ENCODE results near the gene CLEC11A. TPM values are rescaled to one million over a fixed set of nuclear protein-coding genes. Genes with fewer than 3 reads are reported as not detected.
A peak's percentile ranks its signal among the peaks of the same experiment; 100 is the strongest.

The CLEC11A gene
- total and polyA plus RNA-seq, 4 donors: 2.4 to 11.0 (median 5.5) TPM

- no peak for TF ChIP-seq YY1 (IDR thresholded peaks at IDR 0.05)
- TF ChIP-seq EGR1 (IDR thresholded peaks at IDR 0.05; ENCODE audit: low read depth in 2 of 2): no peak
These were observed 28.4 kb upstream of the CLEC11A start (continued) for GRCh38 chr19:50694815-50695145.

GRCh38 chr19:50695251-50696093, 27.7 kb upstream of the CLEC11A start:
- Histone ChIP-seq H3K4me3 (ENCODE audit: low read depth in 1 of 3, low read length in 3 of 3) (no peak overlapping the region), H3K36me3 (ENCODE audit: control insufficient read depth in 4 of 4, insufficient read depth in 3 of 4, low read depth in 1 of 4, low read length in 3 of 4) (no peaks in the 10 kb centered on the region), H3K9me3 (ENCODE audit: control insufficient read depth in 4 of 4, low read length in 3 of 4) (no peaks in the 10 kb centered on the region), H3K27ac (ENCODE audit: low read depth in 1 of 2, low read length in 2 of 2) (no peak overlapping the region), H3K27me3 (ENCODE audit: control insufficient read depth in 4 of 4, insufficient read depth in 4 of 4, low read length in 3 of 4) (peaks cover 0 to 11% (median 1%) of the 10 kb centered on the region in 4 donors), H3K9ac (ENCODE audit: low read depth in 1 of 2, low read length in 2 of 2) (no peak overlapping the region), H3K4me1 (ENCODE audit: control insufficient read depth in 4 of 4, insufficient read depth in 4 of 4, low read length in 3 of 4) (no peaks in the 10 kb centered on the region)
- no peak for DNase-seq (ENCODE audit: low spot score)
- TF ChIP-seq REST (IDR thresholded peaks at IDR 0.05) (peak; percentile 94), MAX (IDR thresholded peaks at IDR 0.05) (no peak)
- WGBS: 6% methylated on average over 80 of the region's 81 CpGs

- DNase-seq (ENCODE audit: low spot score): no peak
- no peaks in the 10 kb centered on the region for H3K4me1 ChIP-seq (ENCODE audit: control insufficient read depth in 4 of 4, insufficient read depth in 4 of 4, low read length in 3 of 4)
- H3K27me3 ChIP-seq (ENCODE audit: control insufficient read depth in 4 of 4, insufficient read depth in 4 of 4, low read length in 3 of 4): peaks cover 0 to 11% (median 1%) of the 10 kb centered on the region in 4 donors
- 55% methylated on average over 15 of the region's 15 CpGs for WGBS
- H3K27ac ChIP-seq (ENCODE audit: low read depth in 1 of 2, low read length in 2 of 2): no peak overlapping the region
- no peak overlapping the region for H3K4me3 ChIP-seq (ENCODE audit: low read depth in 1 of 3, low read length in 3 of 3)
- H3K9ac ChIP-seq (ENCODE audit: low read depth in 1 of 2, low read length in 2 of 2): no peak overlapping the region
- H3K36me3 ChIP-seq (ENCODE audit: control insufficient read depth in 4 of 4, insufficient read depth in 3 of 4, low read depth in 1 of 4, low read length in 3 of 4): no peaks in the 10 kb centered on the region
- TF ChIP-seq ATF3 (IDR thresholded peaks at IDR 0.05) (no peak), RAD21 (IDR thresholded peaks at IDR 0.05) (no peak), HNF4G (IDR thresholded peaks at IDR 0.05) (no peak), FOXA2 (IDR thresholded peaks at IDR 0.05) (no peak), EGR1 (IDR thresholded peaks at IDR 0.05; ENCODE audit: low read depth in 2 of 2) (no peak), NR2F2 (IDR thresholded peaks at IDR 0.05) (no peak), GABPA (IDR thresholded peaks at IDR 0.05 in 1 of 2, conservative IDR thresholded peaks at IDR 0.05 in 1 of 2) (no peak), FOXA1 (IDR thresholded peaks at IDR 0.05) (no peak), SP1 (IDR thresholded peaks at IDR 0.05) (no peak), CTCF (IDR thresholded peaks at IDR 0.05; ENCODE audit: low read depth, low read length, missing input control) (no peak), YY1 (IDR thresholded peaks at IDR 0.05) (no peak), HNF4A (conservative IDR thresholded peaks at IDR 0.05) (no peak), JUND (IDR thresholded peaks at IDR 0.05) (no peak), REST (IDR thresholded peaks at IDR 0.05) (no peak)
- no peaks in the 10 kb centered on the region for H3K9me3 ChIP-seq (ENCODE audit: control insufficient read depth in 4 of 4, low read length in 3 of 4)
These were observed 27.1 kb upstream of the CLEC11A start for GRCh38 chr19:50696094-50696483.

Measured in liver (tissue), 9 donors.